HG03095 (cell line): ENCODE measurements around the gene PRLR.

ENCODE experiments used
- ATAC-seq: cut with Tn5 transposase; IDR thresholded peaks from one replicate; pipeline ENCODE4 v1.9.1; 2021; ENCODE audit warnings: moderate library complexity; ENCODE audit not compliant: unreplicated experiment

PRLR gene

GRCh38 chr5:35236770-35237169 is 6.5 kb upstream of the PRLR start:
- no peak for ATAC-seq

- no peak for ATAC-seq
These were observed 3.3 kb upstream of the PRLR start for GRCh38 chr5:35233601-35234000.

GRCh38 chr5:35233121-35233520 is 2.8 kb upstream of the PRLR start:
- ATAC-seq: no peak

- ATAC-seq: no peak
These were observed 1.8 kb upstream of the PRLR start for GRCh38 chr5:35232124-35232523.

GRCh38 chr5:35229076-35230037 is 930 bp downstream of the PRLR start:
- no peak for ATAC-seq

- ATAC-seq: no peak
These were observed 2.0 kb downstream of the PRLR start for GRCh38 chr5:35228310-35228709.

GRCh38 chr5:35227720-35228119 is 2.6 kb downstream of the PRLR start:
- no peak for ATAC-seq

GRCh38 chr5:35223787-35224395 is 6.4 kb downstream of the PRLR start:
- ATAC-seq: no peak

GRCh38 chr5:35220967-35221366 is 9.3 kb downstream of the PRLR start:
- ATAC-seq: no peak

- ATAC-seq: no peak
These were observed 11.3 kb downstream of the PRLR start for GRCh38 chr5:35218981-35219380.

GRCh38 chr5:35214051-35214450 is 16.2 kb downstream of the PRLR start:
- ATAC-seq: no peak

GRCh38 chr5:35213608-35214007 is 16.7 kb downstream of the PRLR start:
- no peak for ATAC-seq

- ATAC-seq: peak; percentile 61
These were observed 17.9 kb downstream of the PRLR start for GRCh38 chr5:35212122-35212982.

GRCh38 chr5:35209862-35210261 is 20.4 kb downstream of the PRLR start:
- ATAC-seq: no peak

GRCh38 chr5:35205606-35206005 is 24.7 kb downstream of the PRLR start:
- ATAC-seq: no peak

- no peak for ATAC-seq
These were observed 25.1 kb downstream of the PRLR start for GRCh38 chr5:35205186-35205585.

- no peak for ATAC-seq
These were observed 26.9 kb downstream of the PRLR start for GRCh38 chr5:35203403-35203802.

- ATAC-seq: no peak
These were observed 27.8 kb downstream of the PRLR start for GRCh38 chr5:35202319-35203111.

GRCh38 chr5:35201291-35201690 is 29.0 kb downstream of the PRLR start:
- no peak for ATAC-seq

GRCh38 chr5:35199886-35200285 is 30.4 kb downstream of the PRLR start:
- ATAC-seq: no peak

- ATAC-seq: no peak
These were observed 31.6 kb downstream of the PRLR start for GRCh38 chr5:35198686-35199085.
